Activated T-helper 1 cell treated with anti-CD3 and anti-CD28 coated beads, Interleukin-2, amount 50 U/mL, for 16 hours (primary cell): ENCODE measurements around the gene GPI.

ENCODE experiments used
- DNase-seq, 2 donors: peaks; one replicate each; pipeline ENCODE4 v3.0.0-alpha.2; 2020; ENCODE audit warnings: low read depth in 1 of 2, low spot score in 1 of 2

The GPI gene

DNA sequence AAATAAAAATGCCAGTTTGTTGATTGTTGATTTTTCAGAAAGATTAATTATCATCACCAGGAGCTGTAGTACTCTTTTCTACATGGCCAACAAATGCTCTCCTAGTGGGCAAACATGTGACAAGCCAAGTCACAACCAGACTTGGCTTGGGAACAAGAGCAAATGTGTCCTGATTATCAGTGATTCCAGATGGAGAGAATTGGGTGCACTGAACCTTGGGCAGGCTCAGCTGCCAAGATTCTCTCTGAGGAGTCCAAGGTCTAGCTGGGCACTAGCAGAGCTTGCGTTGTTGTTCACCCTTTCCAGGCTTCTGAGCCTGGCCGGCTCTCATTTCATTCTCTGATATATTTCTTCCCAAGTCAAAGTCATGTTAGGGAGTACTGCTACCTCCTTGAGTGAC is 27.3 kb upstream of the GPI start:
- DNase-seq = no peak

DNA sequence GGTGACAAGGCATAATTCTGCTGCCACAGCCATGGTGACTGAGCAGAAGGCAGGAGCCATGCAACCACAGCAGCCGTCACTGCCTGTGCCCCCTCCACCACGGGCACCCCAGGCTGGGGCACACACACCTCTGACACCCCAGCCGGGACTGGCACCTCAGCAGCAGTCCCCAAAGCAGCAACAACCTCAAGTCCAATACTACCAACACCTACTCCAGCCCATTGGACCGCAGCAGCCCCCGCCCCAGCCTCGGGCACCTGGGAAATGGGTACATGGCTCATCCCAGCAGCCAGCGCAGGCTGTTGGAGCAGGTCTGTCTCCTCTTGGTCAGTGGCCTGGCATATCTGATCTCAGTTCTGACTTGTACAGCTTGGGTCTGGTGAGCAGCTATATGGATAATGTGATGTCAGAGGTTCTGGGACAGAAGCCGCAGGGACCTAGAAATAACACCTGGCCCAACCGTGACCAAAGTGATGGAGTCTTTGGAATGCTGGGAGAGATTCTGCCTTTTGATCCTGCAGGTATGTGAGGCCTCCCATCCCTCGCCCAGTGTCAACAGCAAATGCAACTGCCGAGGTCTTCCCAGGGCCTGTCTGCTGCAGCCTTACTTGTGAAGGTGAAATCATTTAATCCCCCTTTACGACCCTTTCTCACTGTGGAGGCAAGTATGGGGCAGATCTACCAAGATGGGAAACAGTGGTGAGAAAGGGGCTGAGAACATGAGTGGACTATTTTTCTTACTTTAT is 22.9 kb upstream of the GPI start:
- no peak for DNase-seq

DNA sequence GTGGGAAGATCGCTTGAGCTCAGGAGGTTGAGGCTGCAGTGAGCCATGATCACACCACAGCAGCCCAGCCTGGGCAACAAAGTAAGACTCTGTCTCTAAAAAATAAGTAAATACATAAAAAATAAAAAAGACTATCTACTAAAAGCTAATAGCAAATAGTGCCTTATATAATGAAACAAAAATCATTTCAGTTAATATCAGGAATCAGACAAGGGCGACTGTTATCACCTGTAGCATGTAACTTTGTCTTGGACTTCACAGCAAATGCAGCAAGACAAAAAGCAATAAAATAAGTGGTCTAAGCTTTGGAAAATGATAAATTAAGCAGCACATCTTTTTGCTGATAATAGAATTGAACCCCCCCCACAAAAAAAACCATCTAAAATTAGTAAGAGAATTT is 21.2 kb upstream of the GPI start:
- no peak for DNase-seq

DNA sequence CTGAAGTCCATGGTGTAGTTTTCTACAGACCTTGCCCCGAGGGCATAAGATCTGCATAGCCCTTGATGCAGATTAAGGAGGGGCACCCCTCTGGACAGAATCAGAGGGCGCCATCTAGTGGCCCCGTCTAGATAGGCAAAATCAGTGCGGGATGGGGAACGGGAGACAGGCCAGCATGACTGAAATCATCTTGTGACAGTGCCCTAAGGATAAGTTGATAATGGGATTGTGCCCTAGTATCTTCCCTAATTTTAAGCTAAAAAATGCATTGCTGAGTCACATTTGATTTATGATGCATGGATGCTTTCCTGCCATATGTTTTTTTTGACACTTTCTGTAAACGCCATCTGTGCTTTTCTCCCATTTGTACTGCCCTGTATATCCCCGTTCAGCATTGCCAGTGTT is 19.0 kb upstream of the GPI start:
- DNase-seq = peak; percentile 41 to 45

DNA sequence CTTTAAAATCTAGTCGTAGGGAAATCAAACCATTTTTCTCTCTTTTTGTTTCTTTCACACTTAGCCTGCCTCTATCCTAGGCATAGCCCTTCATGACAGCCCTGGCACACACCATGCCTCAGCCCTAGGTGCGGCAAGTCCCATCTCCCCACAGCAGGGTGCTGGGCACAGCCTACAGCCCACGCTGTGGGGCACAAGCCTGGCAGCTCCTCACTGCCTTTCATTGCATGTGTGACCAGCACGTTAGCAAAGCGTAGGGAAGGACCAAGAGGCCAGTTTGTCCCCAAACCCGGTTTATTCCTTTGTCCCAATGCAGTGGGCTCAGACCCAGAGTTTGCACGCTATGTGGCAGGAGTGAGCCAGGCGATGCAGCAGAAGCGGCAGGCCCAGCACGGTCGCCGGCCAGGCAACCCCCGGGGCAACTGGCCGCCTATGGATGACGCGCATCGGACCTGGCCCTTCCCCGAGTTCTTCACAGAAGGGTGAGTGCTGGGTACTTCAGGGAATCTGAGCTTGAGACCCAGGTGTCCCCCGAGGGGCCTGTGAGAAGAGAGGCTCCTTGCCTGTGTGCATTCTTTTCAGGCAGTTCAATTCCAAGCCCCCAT is 17.3 kb upstream of the GPI start:
- no peak for DNase-seq

DNA sequence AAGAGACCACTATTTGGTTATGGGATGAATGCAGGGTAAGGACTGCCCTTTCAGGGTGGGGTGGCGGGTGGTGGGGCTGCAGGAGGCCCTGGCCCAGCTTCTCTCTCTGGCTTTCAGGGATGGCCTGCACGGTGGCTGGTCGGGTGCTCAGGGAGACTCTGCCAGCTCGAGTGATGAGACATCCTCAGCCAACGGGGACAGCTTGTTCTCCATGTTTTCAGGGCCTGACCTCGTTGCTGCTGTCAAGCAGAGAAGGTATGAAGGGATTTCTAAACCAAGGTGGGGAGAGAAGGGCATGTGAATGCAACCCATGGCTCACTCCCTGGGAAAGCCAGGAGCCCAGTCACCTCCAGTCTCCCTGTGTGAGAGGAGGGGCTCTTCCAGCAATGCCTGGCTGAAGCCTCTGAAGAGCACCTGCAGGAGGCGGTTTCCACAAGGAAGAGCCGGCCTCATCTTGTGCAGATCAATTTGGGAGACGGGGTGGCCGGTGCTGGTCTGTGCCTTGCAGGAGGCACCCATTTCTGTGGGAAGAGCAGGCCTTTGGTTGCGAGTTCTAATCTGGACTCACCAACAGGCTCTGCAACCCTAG is 16.0 kb upstream of the GPI start:
- no peak for DNase-seq

DNA sequence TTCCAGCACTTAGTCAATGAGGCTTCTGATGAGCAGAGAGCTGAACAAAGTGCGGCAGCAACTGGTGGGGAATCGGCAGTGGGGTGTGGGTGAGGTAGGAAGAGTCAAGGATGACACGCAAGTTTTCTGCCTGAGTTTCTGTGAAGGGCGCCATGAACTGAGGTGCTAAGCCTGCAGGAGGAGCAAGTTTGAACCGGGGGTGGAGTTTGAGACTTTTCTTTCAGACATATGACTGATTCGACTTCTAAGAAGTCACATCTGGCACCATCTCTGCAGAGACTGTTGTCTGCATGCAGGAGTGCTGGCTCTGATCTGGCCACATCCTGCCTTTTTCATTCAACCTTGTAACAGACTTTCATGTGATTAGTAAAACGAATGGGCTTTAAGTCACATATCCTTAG is 14.8 kb upstream of the GPI start:
- peak; percentile 42 for DNase-seq

DNA sequence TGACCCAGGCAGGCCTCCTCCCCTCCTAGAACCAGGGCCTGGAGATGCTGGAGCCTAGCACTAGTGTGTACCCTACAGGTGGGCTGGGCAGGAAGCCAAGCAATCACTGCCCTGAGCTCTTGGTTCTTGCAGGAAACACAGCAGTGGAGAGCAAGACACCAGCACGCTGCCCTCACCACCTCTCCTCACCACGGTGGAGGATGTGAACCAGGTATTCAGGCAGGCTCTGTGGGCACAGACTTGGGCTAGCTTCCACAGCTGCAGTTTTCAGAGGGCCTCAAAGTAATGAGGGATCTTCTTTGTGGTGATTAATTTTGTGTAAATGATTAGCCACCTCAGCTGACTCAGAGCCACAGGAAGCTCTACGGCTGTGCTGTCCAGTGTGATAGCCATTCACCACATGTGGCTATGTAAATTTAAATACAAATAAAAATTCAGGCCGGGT is 13.6 kb upstream of the GPI start:
- DNase-seq = no peak

DNA sequence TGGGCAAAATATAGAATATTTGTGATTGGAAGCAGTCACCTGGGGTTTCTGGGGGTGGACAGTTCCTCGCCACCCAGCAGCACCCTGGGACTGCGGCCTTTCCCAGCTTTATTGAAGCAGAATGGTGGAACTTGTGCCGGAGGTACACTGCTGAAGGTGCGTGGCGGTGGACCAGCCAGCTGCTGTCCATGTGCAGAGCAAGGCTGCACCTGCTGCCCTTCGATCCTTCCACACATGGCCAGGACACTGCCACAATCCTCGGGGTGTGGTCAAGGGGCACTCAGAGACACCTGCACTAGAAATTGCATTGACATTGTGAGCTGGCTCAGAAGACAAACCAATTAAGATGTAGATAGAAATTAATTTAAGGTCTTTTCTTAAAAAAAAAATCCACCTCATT is 11.4 kb upstream of the GPI start:
- no peak for DNase-seq

DNA sequence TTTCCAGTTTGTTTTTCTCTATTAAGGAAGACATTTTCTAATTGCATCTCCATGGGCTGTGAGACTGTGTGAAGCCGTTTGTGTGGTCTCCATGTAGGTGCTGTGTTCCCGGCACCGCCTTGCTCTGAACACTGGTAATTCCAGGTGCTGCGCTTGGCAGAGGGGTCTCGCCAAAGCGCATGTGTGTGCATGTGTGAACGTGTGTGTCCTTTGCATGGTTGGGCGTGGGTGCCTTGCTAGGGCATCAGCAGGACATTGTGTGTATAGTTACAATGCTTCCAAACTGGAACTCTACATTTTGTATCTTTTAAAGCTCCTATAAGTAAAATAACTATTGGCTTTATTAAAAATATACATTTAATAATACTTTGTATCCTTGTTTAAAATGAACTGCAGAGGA is 9.8 kb upstream of the GPI start:
- DNase-seq = no peak

DNA sequence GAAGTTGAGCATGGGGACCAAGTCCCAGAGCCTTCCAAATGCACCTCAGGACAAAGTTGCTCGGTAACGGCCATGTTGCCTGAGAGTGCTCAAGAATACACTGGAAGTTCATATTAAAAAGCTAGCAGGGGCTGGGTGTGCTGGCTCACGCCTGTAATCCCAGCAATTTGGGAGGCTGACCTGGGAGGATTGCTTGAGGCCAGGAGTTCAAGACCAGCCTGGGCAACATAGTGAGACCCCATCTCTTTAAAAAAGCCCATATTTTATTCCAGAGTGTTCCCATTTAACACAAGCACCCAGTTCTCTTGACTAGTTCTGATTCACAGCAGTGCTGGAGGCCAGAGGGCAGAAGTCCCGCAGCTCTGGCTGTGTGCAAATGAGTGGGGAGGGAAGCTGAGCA is 8.1 kb upstream of the GPI start:
- no peak for DNase-seq

DNA sequence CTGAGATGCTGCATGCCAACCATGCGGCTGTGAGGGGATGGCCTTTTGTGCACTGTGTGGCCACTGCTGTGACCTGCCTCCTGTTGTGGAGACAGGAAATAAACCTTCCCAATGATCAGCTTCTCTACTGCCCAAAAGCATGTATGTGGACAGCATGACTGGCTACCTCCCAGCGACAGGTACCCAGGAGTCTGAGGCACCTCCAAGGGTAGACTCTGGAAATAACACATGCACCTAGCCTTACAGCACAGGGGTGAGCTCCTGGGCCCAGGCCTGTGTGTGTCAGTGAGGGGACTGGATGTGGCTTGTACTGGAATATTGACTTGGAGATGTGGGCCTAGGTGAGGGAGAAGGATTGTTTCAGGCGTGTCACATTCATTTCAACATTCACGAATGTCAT is 7.6 kb upstream of the GPI start:
- DNase-seq = no peak

DNA sequence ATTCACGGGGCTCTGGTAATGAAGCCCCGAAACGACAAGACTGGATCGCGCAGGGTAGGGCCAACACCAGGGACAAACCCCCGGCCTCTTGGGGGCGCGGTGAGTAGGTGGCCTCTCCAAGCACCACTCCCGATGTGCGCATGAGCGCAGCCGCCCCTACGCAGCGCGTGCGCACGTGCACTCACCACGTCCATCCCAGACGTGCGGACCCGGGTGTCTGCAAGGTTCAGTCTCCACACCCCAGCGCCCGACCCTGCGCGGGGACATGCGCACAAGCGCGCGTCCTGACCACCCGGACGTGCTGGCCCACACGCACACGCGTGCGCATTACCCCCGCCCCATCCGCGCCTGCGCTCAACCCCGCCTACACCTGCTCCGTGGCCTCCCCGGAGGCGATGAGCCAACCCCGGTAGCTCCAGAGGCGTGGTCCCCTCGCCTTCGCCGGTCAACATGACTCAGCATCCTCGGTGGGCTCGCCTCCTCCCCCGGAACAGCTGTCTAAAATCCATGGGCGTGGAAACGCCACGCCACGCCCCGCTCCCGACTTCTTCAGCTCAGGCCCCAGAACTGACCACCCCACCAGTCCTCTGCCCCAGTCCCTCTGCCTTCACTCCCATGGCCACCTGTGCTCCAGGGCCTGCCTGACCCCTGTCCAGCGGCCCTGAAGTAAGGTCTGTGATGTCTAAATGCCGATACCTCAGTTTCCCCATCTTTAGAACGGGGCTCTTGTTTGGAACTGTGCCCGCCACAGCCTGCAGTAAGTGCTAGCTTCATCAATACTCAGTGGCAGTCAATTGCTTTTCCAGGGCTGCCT is 5.6 kb upstream of the GPI start:
- peak; percentile 91 to 94 for DNase-seq

DNA sequence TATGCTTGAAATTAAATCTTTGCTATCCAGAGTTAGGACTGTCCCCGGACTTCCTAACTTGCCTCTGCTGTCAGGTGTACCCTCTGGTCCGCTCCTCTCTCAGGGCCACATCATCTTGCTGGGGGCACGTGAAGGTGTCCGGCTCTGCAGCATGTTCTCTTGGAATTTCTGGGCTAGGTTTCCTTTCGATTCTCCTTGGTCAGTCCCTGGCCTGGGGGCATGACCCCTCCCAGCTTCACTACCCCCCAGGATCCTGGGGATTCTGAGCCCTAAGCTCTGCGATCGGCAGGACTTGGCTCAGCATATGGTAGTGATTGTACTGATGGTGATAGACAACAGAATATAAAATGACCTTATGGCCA is 5.1 kb upstream of the GPI start:
- no peak for DNase-seq

DNA sequence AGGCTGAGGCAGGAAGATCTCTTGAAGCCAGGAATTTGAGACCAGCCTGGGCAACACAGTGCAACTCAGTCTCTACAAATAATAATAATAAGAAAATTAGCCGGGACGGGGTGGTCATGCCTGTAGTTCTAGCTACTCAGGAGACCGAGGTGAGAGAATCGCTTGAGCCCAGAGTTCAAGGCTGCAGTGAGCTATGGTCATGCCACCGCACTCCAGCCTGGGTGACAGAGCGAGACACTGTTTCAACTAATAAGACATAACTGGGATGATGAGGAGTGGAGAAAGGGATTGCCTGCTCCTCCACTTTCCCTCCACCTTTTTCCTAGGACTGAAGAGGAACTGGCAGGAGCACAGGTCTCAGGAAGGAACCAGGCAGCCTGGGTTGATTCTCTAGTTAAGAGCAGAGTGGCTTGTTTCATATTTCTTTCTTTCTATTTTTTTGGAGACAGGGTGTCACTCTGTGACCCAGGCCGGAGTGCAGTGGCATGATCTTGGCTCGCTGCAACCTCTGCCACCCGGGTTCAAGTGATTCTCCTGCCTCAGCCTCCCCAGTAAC is 4.6 kb upstream of the GPI start:
- no peak for DNase-seq

DNA sequence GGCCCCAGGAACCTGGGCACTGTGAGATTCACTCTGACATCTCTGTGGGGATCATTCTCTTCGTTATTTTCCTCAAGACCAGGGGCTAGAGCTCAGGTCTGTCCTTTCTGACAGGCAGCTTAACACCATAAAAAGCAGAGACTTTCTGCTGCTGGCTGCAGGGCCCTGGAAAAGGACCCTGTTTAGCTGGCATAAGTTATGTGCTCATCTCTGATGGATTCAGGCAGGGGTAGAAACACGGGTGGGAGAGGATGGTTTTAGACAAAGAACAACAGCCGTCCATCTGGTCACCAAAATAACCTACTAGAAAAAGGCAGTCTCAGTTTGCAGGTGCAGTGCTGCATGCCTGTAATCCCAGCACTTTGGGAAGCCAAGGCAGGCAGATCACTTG is 2.3 kb upstream of the GPI start:
- DNase-seq = no peak

DNA sequence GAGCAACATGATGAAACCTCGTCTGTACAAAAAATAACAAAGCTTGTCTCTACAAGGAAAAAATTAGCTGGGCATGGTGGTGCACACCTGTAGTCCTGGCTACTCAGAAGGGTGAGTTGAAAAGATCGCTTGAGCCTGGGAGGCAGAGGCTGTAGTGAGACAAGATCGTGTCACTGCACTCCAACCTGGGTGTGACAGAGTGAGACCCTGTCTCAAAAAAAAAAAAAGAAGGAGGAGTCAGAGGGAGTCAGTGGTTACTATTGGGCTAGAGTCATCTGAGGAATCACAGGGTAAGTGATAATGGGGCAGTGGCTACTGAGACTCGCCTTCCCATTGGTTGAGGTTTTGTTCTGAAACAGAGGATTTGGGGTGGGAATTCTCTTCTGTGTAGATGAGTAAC is 1.9 kb upstream of the GPI start:
- DNase-seq = no peak

DNA sequence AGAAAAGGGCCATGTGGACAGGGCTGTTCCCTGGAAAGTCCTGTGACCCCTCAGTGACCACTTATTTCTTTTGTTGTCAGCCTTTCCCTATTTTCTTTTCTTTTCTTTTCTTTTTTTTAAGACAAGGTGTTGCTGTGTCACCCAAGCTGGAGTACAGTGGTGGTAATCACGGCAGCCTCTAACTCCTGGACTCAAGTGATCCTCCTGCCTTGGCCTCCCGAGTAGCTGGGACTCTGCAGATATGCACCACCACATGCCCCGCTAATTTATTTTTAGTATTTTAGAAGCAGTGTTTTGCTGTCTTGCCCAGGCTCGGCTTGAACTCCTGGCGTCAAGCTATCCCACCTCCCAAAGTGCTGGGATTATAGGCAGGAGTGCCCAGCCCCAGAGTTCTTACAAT is 1.1 kb upstream of the GPI start:
- no peak for DNase-seq

DNA sequence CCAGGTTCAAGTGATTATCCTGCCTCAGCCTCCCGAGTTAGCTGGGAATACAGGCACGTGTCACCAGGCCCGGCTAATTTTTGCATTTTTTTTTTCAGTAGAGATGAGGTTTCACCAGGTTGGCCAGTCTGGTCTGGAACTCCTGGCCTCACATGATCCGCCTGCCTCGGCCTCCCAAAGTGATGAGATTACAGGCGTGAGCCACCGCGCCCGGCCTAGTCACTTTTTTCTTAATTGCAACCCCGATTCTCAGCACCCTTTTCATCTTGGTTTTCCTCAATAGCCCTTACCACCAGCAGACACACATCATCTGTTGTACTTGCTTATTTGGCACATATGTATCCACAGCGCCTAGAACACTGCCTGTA is 550 bp upstream of the GPI start:
- no peak for DNase-seq

DNA sequence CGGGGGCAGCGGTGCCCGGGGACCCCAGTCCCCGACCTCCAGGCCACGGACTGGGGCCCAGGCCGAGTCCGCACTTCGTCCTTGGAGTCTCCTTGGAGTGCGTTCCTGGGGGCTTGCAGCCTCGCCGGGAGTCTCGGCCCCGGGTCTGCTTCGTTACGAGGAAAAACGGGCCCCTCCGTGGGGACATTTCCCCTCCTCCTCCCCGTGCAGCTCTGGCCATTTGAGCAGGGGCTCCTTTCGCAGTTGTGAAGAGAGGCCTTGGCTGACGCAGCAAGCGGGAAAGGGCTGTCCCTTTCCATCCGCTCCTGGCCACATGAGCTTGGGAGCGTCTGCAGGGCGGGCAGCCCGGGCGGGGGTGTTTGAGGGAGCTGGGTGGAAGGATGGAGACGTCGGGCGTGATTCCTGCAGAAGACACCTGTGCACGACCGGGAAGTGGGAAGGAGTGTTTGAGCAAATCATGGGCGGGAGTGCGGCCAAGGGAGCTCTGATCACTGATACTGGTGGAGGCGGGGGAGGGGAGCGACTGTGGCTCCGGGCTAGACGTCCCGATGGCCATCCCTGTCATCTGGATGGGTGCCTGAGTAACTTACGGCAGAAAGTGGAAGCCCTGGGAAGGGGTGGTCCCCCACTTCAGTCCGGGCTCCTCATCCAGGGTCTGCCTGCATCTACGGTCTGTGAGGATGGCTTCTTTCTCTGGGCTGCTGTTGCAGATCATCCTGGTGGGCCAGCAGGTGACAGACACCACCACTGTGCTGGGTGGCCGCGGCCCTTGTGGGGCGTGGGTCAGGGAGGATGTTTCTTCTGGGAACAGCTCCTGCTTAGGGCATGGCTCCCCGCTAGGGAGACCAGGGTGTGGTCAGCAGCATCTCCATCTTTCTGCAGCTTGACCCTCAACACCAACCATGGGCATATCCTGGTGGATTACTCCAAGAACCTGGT is 736 bp downstream of the GPI start:
- DNase-seq = no peak
